ENCODE results near the gene BMP8B. TPM values are rescaled to one million over a fixed set of nuclear protein-coding genes. Genes with fewer than 3 reads are reported as not detected.

The BMP8B gene
- total RNA-seq, 1 experiment from 2014 or later: 0.42 TPM

DNA sequence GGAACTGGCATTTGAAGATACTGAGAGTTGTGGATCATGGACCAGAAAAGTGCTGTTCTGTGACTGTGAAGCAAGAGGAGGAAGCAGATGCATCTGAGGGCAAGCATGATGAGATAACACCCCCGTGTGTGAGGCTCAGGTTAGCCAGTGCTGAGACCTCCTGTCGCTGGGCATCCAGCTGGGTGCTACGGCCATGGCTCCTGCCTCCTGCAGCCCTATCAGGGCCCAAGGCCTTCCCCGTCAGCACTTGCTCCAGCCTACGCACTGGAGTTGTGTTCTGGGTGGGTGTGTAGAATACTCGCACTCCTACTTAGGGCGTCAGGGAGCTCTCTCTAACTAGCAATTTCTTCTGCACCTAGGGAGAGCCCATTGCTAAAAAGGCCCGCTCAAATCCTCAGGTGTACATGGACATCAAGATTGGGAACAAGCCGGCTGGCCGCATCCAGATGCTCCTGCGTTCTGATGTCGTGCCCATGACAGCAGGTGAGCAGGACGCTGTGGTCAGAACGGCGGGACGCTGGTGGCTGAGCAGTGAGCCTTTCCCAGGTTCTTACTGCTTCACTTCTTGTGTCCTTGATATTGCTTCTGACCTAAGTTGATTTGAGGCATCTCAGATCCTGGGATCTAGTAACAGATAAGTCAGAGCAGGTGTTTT, 43.5 kb downstream of the BMP8B start:
- H3K4me3 Mint-ChIP-seq: no peak overlapping the region
- Histone ChIP-seq H2BK5ac (ENCODE audit: insufficient read length, low read length) (no peak overlapping the region), H2AFZ (ENCODE audit: low read length) (no peak overlapping the region), H3K27ac (ENCODE audit: insufficient read length, low read depth, low read length) (no peak overlapping the region), H3K79me2 (ENCODE audit: insufficient read depth, low read length) (no peaks in the 10 kb centered on the region), H4K20me1 (ENCODE audit: control insufficient read depth, insufficient read depth, insufficient read length) (no peaks in the 10 kb centered on the region), H3K4me2 (ENCODE audit: insufficient read depth, insufficient read length, low read length) (no peak overlapping the region), H3K23me2 (ENCODE audit: insufficient read length, low read depth, low read length, poor library complexity, severe bottlenecking) (no peaks in the 10 kb centered on the region), H3K18ac (ENCODE audit: insufficient read length, low read depth, low read length) (no peak overlapping the region), H4K91ac (ENCODE audit: insufficient read length, low read depth, low read length) (no peak overlapping the region), H3K79me1 (ENCODE audit: insufficient read depth, low read depth, low read length, poor library complexity, severe bottlenecking) (no peaks in the 10 kb centered on the region), H2BK20ac (ENCODE audit: low read depth, low read length, poor library complexity, severe bottlenecking) (no peak overlapping the region), H4K8ac (replicated peaks; ENCODE audit: insufficient read length, low read depth, low read length) (no peak overlapping the region), H2AK5ac (ENCODE audit: insufficient read length, low read length) (no peak overlapping the region), H2BK120ac (ENCODE audit: low read depth, low read length, poor library complexity, severe bottlenecking) (no peak overlapping the region), H3K9me3 (ENCODE audit: control insufficient read depth, low read depth, low read length) (no peaks in the 10 kb centered on the region), H3K9ac (ENCODE audit: extremely low read depth, insufficient read length, low read length) (no peak overlapping the region), H2BK12ac (ENCODE audit: insufficient read length, low read depth, low read length) (no peak overlapping the region), H3K56ac (ENCODE audit: insufficient read length, low read depth, low read length) (no peak overlapping the region), H2BK15ac (ENCODE audit: low read depth, low read length) (no peak overlapping the region), H3K27me3 (ENCODE audit: insufficient read depth, low read length) (no peaks in the 10 kb centered on the region), H3K14ac (ENCODE audit: insufficient read depth, low read length) (no peak overlapping the region), H3K23ac (ENCODE audit: insufficient read length, low read depth, low read length) (no peak overlapping the region), H3K4ac (ENCODE audit: low read depth, low read length) (no peak overlapping the region), H3T11ph (ENCODE audit: low read length) (no peak overlapping the region), H3K4me1 (ENCODE audit: insufficient read depth, low read length) (no peaks in the 10 kb centered on the region), H4K5ac (ENCODE audit: insufficient read length, low read depth, low read length) (no peak overlapping the region)
- no peak for DNase-seq
- TF ChIP-seq, protein P1, sequence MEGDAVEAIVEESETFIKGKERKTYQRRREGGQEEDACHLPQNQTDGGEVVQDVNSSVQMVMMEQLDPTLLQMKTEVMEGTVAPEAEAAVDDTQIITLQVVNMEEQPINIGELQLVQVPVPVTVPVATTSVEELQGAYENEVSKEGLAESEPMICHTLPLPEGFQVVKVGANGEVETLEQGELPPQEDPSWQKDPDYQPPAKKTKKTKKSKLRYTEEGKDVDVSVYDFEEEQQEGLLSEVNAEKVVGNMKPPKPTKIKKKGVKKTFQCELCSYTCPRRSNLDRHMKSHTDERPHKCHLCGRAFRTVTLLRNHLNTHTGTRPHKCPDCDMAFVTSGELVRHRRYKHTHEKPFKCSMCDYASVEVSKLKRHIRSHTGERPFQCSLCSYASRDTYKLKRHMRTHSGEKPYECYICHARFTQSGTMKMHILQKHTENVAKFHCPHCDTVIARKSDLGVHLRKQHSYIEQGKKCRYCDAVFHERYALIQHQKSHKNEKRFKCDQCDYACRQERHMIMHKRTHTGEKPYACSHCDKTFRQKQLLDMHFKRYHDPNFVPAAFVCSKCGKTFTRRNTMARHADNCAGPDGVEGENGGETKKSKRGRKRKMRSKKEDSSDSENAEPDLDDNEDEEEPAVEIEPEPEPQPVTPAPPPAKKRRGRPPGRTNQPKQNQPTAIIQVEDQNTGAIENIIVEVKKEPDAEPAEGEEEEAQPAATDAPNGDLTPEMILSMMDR (conservative IDR thresholded peaks at IDR 0.05): no peak
- no peaks in the 10 kb centered on the region for H3K9me3 Mint-ChIP-seq
- no peaks in the 10 kb centered on the region for H3K27me3 Mint-ChIP-seq (ENCODE audit: low read depth)
- no peaks in the 10 kb centered on the region for H3K4me1 Mint-ChIP-seq
- peaks cover 22 to 83% (median 82%) of the 10 kb centered on the region in 3 experiments; a peak in 6 of 7 replicates for H3K36me3 Mint-ChIP-seq (ENCODE audit: insufficient read depth in 1 of 3, low read depth in 3 of 3)
- H3K27ac Mint-ChIP-seq: no peak overlapping the region
- WGBS (ENCODE audit: extremely low coverage, insufficient read length, low lambda C conversion rate): no CpG with 5 or more reads among the region's 16 CpGs

Data from H9 (cell line).